Suprapubic skin (tissue), 4 donors: ENCODE results near the gene PPP2R5A. TPM values are rescaled to one million over a fixed set of nuclear protein-coding genes. Genes with fewer than 3 reads are reported as not detected.

Experiments used
- DNase-seq, 2 donors: peaks; one replicate each; pipeline ENCODE4 v3.0.0-alpha.2; 2019; ENCODE audit warnings: low spot score in 2 of 2
- H3K27ac ChIP-seq: fragments of 200-600 bp; sonication (generic); one replicate; pipeline ENCODE4 v1.5.1; 2019
- H3K27me3 ChIP-seq: fragments of 200-600 bp; sonication (generic); one replicate; pipeline ENCODE4 v1.5.1; 2019
- H3K36me3 ChIP-seq: fragments of 200-600 bp; sonication (generic); one replicate; pipeline ENCODE4 v1.5.1; 2019
- H3K4me1 ChIP-seq: fragments of 200-600 bp; sonication (generic); one replicate; pipeline ENCODE4 v1.5.1; 2019
- H3K4me3 ChIP-seq: fragments of 200-600 bp; sonication (generic); one replicate; pipeline ENCODE4 v1.5.1; 2019; ENCODE audit warnings: mild to moderate bottlenecking
- H3K9me3 ChIP-seq: fragments of 200-600 bp; sonication (generic); one replicate; pipeline ENCODE4 v1.5.1; 2019
- CTCF ChIP-seq, 2 donors: fragments of 200-600 bp in 1 of 2; fragments of 450-650 bp in 1 of 2; sonication (generic) in 1 of 2; IDR thresholded peaks; one replicate each; pipeline ENCODE4 v1.5.1; 2016 to 2019; ENCODE audit warnings: antibody characterized with exemption in 2 of 2, mild to moderate bottlenecking in 1 of 2, moderate library complexity in 1 of 2
- EP300 ChIP-seq: sonication (generic); formaldehyde crosslinking; IDR thresholded peaks from one replicate; pipeline ENCODE4 v1.6.1; 2017; ENCODE audit warnings: antibody characterized with exemption
- POLR2A ChIP-seq, 2 donors: fragments of 450-650 bp; IDR thresholded peaks; one replicate each; pipeline ENCODE4 v1.6.1; 2017; ENCODE audit warnings: antibody characterized with exemption in 2 of 2, mild to moderate bottlenecking in 2 of 2, moderate library complexity in 2 of 2
- POLR2AphosphoS5 ChIP-seq, 3 donors: sonication (generic); formaldehyde crosslinking; IDR thresholded peaks; one replicate each; pipeline ENCODE4 v1.6.1; 2017; ENCODE audit warnings: antibody characterized with exemption in 3 of 3
- WGBS: methylation state at CpG from one replicate; pipeline ENCODE4 v1.1.5; 2018; 5-methylcytosine and 5-hydroxymethylcytosine counted together
- total RNA-seq, 4 donors: library from RNA; depleted of rRNA; stranded (reverse); fragments of >200 nt; gene quantifications; one replicate each; pipeline ENCODE4 v1.1.0, GENCODE V29; 2016

PPP2R5A gene
- total RNA-seq, 4 donors from 2014 or later, result 44.6 to 58.2 (median 50.5) TPM

GRCh38 chr1:212269306-212269705 is 15.9 kb upstream of the PPP2R5A start:
- TF ChIP-seq POLR2AphosphoS5 (IDR thresholded peaks at IDR 0.05) (no peak), POLR2A (IDR thresholded peaks at IDR 0.05) (no peak), CTCF (IDR thresholded peaks at IDR 0.05) (no peak), EP300 (no peak)
- no peak for DNase-seq
- no peaks in the 10 kb centered on the region for H3K9me3 ChIP-seq
- H3K4me3 ChIP-seq, result no peak overlapping the region
- H3K36me3 ChIP-seq, result no peaks in the 10 kb centered on the region
- H3K27ac ChIP-seq, result no peak overlapping the region
- no peaks in the 10 kb centered on the region for H3K27me3 ChIP-seq
- no peaks in the 10 kb centered on the region for H3K4me1 ChIP-seq

GRCh38 chr1:212270564-212270963 is 14.6 kb upstream of the PPP2R5A start:
- Histone ChIP-seq H3K4me1 (no peaks in the 10 kb centered on the region), H3K27me3 (no peaks in the 10 kb centered on the region), H3K4me3 (no peak overlapping the region), H3K36me3 (no peaks in the 10 kb centered on the region), H3K9me3 (no peaks in the 10 kb centered on the region), H3K27ac (no peak overlapping the region)
- TF ChIP-seq POLR2A (IDR thresholded peaks at IDR 0.05), result no peak
- no peak for TF ChIP-seq EP300
- TF ChIP-seq CTCF (IDR thresholded peaks at IDR 0.05), result no peak
- no peak for TF ChIP-seq POLR2AphosphoS5 (IDR thresholded peaks at IDR 0.05)
- DNase-seq, result no peak
- 71% methylated on average over 2 of the region's 2 CpGs for WGBS

- Histone ChIP-seq H3K9me3 (no peaks in the 10 kb centered on the region), H3K4me1 (no peaks in the 10 kb centered on the region), H3K36me3 (no peaks in the 10 kb centered on the region), H3K27ac (no peak overlapping the region), H3K27me3 (no peaks in the 10 kb centered on the region), H3K4me3 (no peak overlapping the region)
- no peak for DNase-seq
- TF ChIP-seq POLR2AphosphoS5 (IDR thresholded peaks at IDR 0.05), result no peak
- no peak for TF ChIP-seq POLR2A (IDR thresholded peaks at IDR 0.05)
- TF ChIP-seq CTCF (IDR thresholded peaks at IDR 0.05), result no peak
- TF ChIP-seq EP300, result no peak
- 89% methylated on average over 2 of the region's 2 CpGs for WGBS
Measured at GRCh38 chr1:212271234-212271633, 14.0 kb upstream of the PPP2R5A start.

GRCh38 chr1:212271823-212272485 is 13.3 kb upstream of the PPP2R5A start:
- Histone ChIP-seq H3K27ac (no peak overlapping the region), H3K27me3 (no peaks in the 10 kb centered on the region), H3K4me3 (no peak overlapping the region), H3K4me1 (no peaks in the 10 kb centered on the region), H3K36me3 (no peaks in the 10 kb centered on the region), H3K9me3 (no peaks in the 10 kb centered on the region)
- no peak for DNase-seq
- TF ChIP-seq POLR2A (IDR thresholded peaks at IDR 0.05) (no peak), CTCF (IDR thresholded peaks at IDR 0.05) (no peak), EP300 (no peak), POLR2AphosphoS5 (IDR thresholded peaks at IDR 0.05) (no peak)
- WGBS, result 87% methylated on average over 3 of the region's 3 CpGs

GRCh38 chr1:212281590-212281989 is 3.6 kb upstream of the PPP2R5A start:
- DNase-seq, result no peak
- Histone ChIP-seq H3K4me1 (peaks cover 6% of the 10 kb centered on the region), H3K36me3 (no peaks in the 10 kb centered on the region), H3K27me3 (no peaks in the 10 kb centered on the region), H3K27ac (no peak overlapping the region), H3K9me3 (no peaks in the 10 kb centered on the region), H3K4me3 (no peak overlapping the region)
- no peak for TF ChIP-seq POLR2AphosphoS5 (IDR thresholded peaks at IDR 0.05)
- TF ChIP-seq EP300, result no peak
- no peak for TF ChIP-seq CTCF (IDR thresholded peaks at IDR 0.05)
- no peak for TF ChIP-seq POLR2A (IDR thresholded peaks at IDR 0.05)
- WGBS, result 68% methylated on average over 2 of the region's 2 CpGs
